Hindlimb muscle (tissue), 1 donor: Measurements from ENCODE around the gene ITPR2. TPM values are rescaled to one million over a fixed set of nuclear protein-coding genes. Genes with fewer than 3 reads are reported as not detected.
"Not testable (repeated sequence)": the region's sequence is repeated elsewhere in the genome, so short reads cannot be mapped to it uniquely, and the experiment has no call there.

ENCODE experiments used
- DNase-seq: peaks from one replicate; pipeline ENCODE4 v3.0.0-alpha.2; 2013
- polyA plus RNA-seq: library from polyadenylated mRNA; unstranded; fragments of 120-200 nt; gene quantifications from one replicate; pipeline ENCODE4 v1.2.1, GENCODE V29; 2013; ENCODE audit not compliant: insufficient read length

The ITPR2 gene
- polyA plus RNA-seq, 1 donor = 3.8 TPM

- no peak for DNase-seq
Measured at GRCh38 chr12:26848156-26848825, 15.3 kb upstream of the ITPR2 start.

- DNase-seq = no peak
Measured at GRCh38 chr12:26847431-26847830, 14.4 kb upstream of the ITPR2 start.

- no peak for DNase-seq
Measured at GRCh38 chr12:26846416-26846815, 13.4 kb upstream of the ITPR2 start.

- DNase-seq = no peak
Measured at GRCh38 chr12:26845984-26846383, 13.0 kb upstream of the ITPR2 start.

GRCh38 chr12:26845057-26845666 is 12.2 kb upstream of the ITPR2 start:
- DNase-seq = no peak

- no peak for DNase-seq
Measured at GRCh38 chr12:26843311-26843710, 10.3 kb upstream of the ITPR2 start.

- no peak for DNase-seq
Measured at GRCh38 chr12:26841085-26841484, 8.1 kb upstream of the ITPR2 start.

GRCh38 chr12:26839512-26839911 is 6.5 kb upstream of the ITPR2 start:
- DNase-seq = no peak

- DNase-seq = no peak
Measured at GRCh38 chr12:26838888-26839416, 6.0 kb upstream of the ITPR2 start.

GRCh38 chr12:26836201-26836600 is 3.2 kb upstream of the ITPR2 start:
- no peak for DNase-seq

GRCh38 chr12:26834503-26835060 is 1.6 kb upstream of the ITPR2 start:
- not testable (repeated sequence) for DNase-seq

GRCh38 chr12:26833743-26834490 is 923 bp upstream of the ITPR2 start:
- peak; percentile 15 for DNase-seq

GRCh38 chr12:26831951-26832821 is 808 bp downstream of the ITPR2 start:
- DNase-seq = peak; percentile 52

- no peak for DNase-seq
Measured at GRCh38 chr12:26830783-26831551, 2.0 kb downstream of the ITPR2 start.

- DNase-seq = no peak
Measured at GRCh38 chr12:26830363-26830762, 2.6 kb downstream of the ITPR2 start.

GRCh38 chr12:26828280-26829073 is 4.5 kb downstream of the ITPR2 start:
- DNase-seq = no peak

- no peak for DNase-seq
Measured at GRCh38 chr12:26826437-26826836, 6.6 kb downstream of the ITPR2 start.

GRCh38 chr12:26825459-26826016 is 7.5 kb downstream of the ITPR2 start:
- no peak for DNase-seq

GRCh38 chr12:26823390-26823789 is 9.6 kb downstream of the ITPR2 start:
- DNase-seq = no peak

GRCh38 chr12:26822026-26822425 is 11.0 kb downstream of the ITPR2 start:
- DNase-seq = no peak
